HL-60 (cell line): ENCODE data around the gene ZNF41.

ENCODE experiments used
- POLR2AphosphoS5 ChIP-seq: IDR thresholded peaks from 2 replicates; pipeline ENCODE4 v1.6.1; 2012; ENCODE audit warnings: low read depth
- SPI1 ChIP-seq: IDR thresholded peaks from 2 replicates; pipeline ENCODE4 v1.6.1; 2012; ENCODE audit warnings: low read depth, mild to moderate bottlenecking, borderline replicate concordance
- TF ChIP-seq, protein P1 (sequence below): IDR thresholded peaks from one replicate; pipeline ENCODE4 v1.5.1; 2011; ENCODE audit warnings: low read length, control low read depth, inconsistent platforms; ENCODE audit not compliant: insufficient read depth

DNA sequence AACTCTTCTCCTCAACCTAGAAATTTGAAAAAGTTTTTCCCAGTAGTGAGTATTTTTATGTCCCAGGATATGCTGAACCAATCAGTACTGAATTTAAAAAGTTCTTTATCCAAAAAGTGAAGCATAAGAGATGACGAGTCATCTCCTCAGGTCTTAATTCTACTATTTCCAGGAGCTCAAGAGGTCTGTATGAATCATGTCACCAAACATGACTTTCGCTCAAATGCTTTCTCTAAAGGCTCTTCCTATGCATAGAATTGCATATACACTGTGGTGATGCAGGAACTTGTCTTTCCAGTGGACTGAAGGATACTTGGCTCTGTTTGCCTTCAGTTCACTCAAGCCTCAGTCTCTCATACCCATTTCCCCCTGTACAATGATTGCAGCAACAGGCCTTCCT lies 36.1 kb downstream of the ZNF41 start:
- TF ChIP-seq SPI1: no peak
- TF ChIP-seq, protein P1, sequence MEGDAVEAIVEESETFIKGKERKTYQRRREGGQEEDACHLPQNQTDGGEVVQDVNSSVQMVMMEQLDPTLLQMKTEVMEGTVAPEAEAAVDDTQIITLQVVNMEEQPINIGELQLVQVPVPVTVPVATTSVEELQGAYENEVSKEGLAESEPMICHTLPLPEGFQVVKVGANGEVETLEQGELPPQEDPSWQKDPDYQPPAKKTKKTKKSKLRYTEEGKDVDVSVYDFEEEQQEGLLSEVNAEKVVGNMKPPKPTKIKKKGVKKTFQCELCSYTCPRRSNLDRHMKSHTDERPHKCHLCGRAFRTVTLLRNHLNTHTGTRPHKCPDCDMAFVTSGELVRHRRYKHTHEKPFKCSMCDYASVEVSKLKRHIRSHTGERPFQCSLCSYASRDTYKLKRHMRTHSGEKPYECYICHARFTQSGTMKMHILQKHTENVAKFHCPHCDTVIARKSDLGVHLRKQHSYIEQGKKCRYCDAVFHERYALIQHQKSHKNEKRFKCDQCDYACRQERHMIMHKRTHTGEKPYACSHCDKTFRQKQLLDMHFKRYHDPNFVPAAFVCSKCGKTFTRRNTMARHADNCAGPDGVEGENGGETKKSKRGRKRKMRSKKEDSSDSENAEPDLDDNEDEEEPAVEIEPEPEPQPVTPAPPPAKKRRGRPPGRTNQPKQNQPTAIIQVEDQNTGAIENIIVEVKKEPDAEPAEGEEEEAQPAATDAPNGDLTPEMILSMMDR: no peak
- no peak for TF ChIP-seq POLR2AphosphoS5
